Naive thymus-derived CD4-positive, alpha-beta T cell (primary cell): ENCODE measurements around the gene TLE2. TPM values are rescaled to one million over a fixed set of nuclear protein-coding genes. Genes with fewer than 3 reads are reported as not detected.

Experiments used
- ATAC-seq: fragments of 150-1000 bp; cut with Tn5 transposase; 2 replicates; pipeline ENCODE4 v1.10.0; 2021; ENCODE audit warnings: mild to moderate bottlenecking, moderate library complexity
- CTCF ChIA-PET: fragments of 350-600 bp; sonication (Branson Sonifier 250); formaldehyde crosslinking; loops from one replicate; lab custom pipeline; 2021; ENCODE audit warnings: antibody characterized with exemption; lab: Charles Lee
- POLR2A ChIA-PET: fragments of 350-600 bp; sonication (Branson Sonifier 250); formaldehyde crosslinking; loops from one replicate; lab custom pipeline; 2021; ENCODE audit warnings: antibody characterized with exemption, inconsistent platforms; lab: Charles Lee
- DNase-seq, 9 donors: peaks; one replicate each; pipeline versions ENCODE4 v3.0.0 to v3.0.0-alpha.2; 2020 to 2022; ENCODE audit warnings: mixed read lengths in 1 of 9
- H3K27ac ChIP-seq: one replicate; pipeline ENCODE4 v1.7.0; 2013; ENCODE audit warnings: mild to moderate bottlenecking, low read depth, low read length, moderate library complexity
- H3K27me3 ChIP-seq, 2 donors: one replicate each; pipeline ENCODE4 v1.7.0; 2013; ENCODE audit warnings: low read length in 2 of 2, mild to moderate bottlenecking in 2 of 2, moderate library complexity in 2 of 2; ENCODE audit not compliant: control insufficient read depth in 2 of 2, insufficient read depth in 2 of 2
- H3K36me3 ChIP-seq, 3 experiments: 1 replicate in 2 of 3; 2 replicates in 1 of 3; pipeline ENCODE4 v1.7.0; 2013; ENCODE audit warnings: low read length in 3 of 3, mild to moderate bottlenecking in 3 of 3, moderate library complexity in 1 of 3; ENCODE audit not compliant: insufficient read depth in 3 of 3, control insufficient read depth in 2 of 3
- H3K4me1 ChIP-seq, 2 donors: one replicate each; pipeline ENCODE4 v1.7.0; 2013; ENCODE audit warnings: low read length in 2 of 2, mild to moderate bottlenecking in 2 of 2, moderate library complexity in 1 of 2; ENCODE audit not compliant: control insufficient read depth in 2 of 2, insufficient read depth in 2 of 2
- H3K4me3 ChIP-seq: 2 replicates; pipeline ENCODE4 v1.7.0; 2013; ENCODE audit warnings: mild to moderate bottlenecking, low read length
- H3K9me3 ChIP-seq, 3 experiments: 1 replicate in 2 of 3; 2 replicates in 1 of 3; pipeline ENCODE4 v1.7.0; 2013; ENCODE audit warnings: low read length in 3 of 3; ENCODE audit not compliant: control insufficient read depth in 2 of 3
- H3K27ac Mint-ChIP-seq, 9 donors: one replicate each; pipeline ENCODE4 v1.8.0; 2020 to 2022; ENCODE audit warnings: mixed read lengths in 9 of 9, mild to moderate bottlenecking in 8 of 9, moderate library complexity in 5 of 9, inconsistent platforms in 2 of 9
- H3K27me3 Mint-ChIP-seq, 5 donors: one replicate each; pipeline ENCODE4 v1.8.0; 2021 to 2022; ENCODE audit warnings: mixed read lengths in 5 of 5, mild to moderate bottlenecking in 1 of 5
- H3K36me3 Mint-ChIP-seq, 5 donors: one replicate each; pipeline ENCODE4 v1.8.0; 2020 to 2022; ENCODE audit warnings: mixed read lengths in 5 of 5, mild to moderate bottlenecking in 3 of 5, inconsistent platforms in 1 of 5
- H3K4me1 Mint-ChIP-seq, 7 donors: one replicate each; pipeline ENCODE4 v1.8.0; 2020 to 2022; ENCODE audit warnings: mixed read lengths in 7 of 7, mild to moderate bottlenecking in 3 of 7, inconsistent platforms in 1 of 7
- H3K4me3 Mint-ChIP-seq, 10 donors: one replicate each; pipeline ENCODE4 v1.8.0; 2020 to 2022; ENCODE audit warnings: mild to moderate bottlenecking in 10 of 10, mixed read lengths in 10 of 10, moderate library complexity in 6 of 10, inconsistent platforms in 2 of 10
- H3K9me3 Mint-ChIP-seq, 11 donors: one replicate each; pipeline ENCODE4 v1.8.0; 2020 to 2022; ENCODE audit warnings: mixed read lengths in 11 of 11, mild to moderate bottlenecking in 4 of 11, inconsistent platforms in 1 of 11, moderate library complexity in 1 of 11
- intact Hi-C, 2 donors: fragments of 100-400 bp; cut with micrococcal nuclease; formaldehyde crosslinking; loops; one replicate each; pipeline ENCODE4 v1.15.1; 2023
- polyA plus RNA-seq, 2 donors: library from polyadenylated mRNA; unstranded; fragments of 300-500 nt; fragmentation: Illumina TruSeq; gene quantifications; one replicate each; pipeline ENCODE4 v1.2.3, GENCODE V29; 2021
- total RNA-seq, 6 experiments: library from RNA in 5 of 6; stranded (reverse) in 5 of 6; gene quantifications; 1 replicate in 5 of 6; 2 replicates in 1 of 6; pipeline ENCODE4 v1.2.3 and lab custom pipeline; 2021 to 2026

The TLE2 gene
- total and polyA plus RNA-seq, 7 experiments from 2014 or later = 1.1 to 33.6 (median 14.3) TPM

- no peak for ATAC-seq
- CTCF ChIA-PET = no interaction called here
- POLR2A ChIA-PET = no interaction called here
Observed at GRCh38 chr19:3010871-3011270, 18.2 kb downstream of the TLE2 start.

GRCh38 chr19:3008994-3009393 lies 20.1 kb downstream of the TLE2 start:
- no peak overlapping the region for H3K4me3 ChIP-seq
- H3K27ac ChIP-seq = no peak overlapping the region
- DNase-seq = no peak
- no peak for ATAC-seq
- Mint-ChIP-seq H3K4me1 (peaks cover 0 to 2% (median 0%) of the 10 kb centered on the region in 7 donors), H3K27ac (no peak overlapping the region), H3K36me3 (peaks cover 0 to 26% (median 0%) of the 10 kb centered on the region in 5 donors), H3K9me3 (peaks cover 0 to 2% (median 0%) of the 10 kb centered on the region in 11 donors), H3K27me3 (no peaks in the 10 kb centered on the region), H3K4me3 (no peak overlapping the region)
- no peaks in the 10 kb centered on the region for H3K4me1 ChIP-seq
- no peaks in the 10 kb centered on the region for H3K9me3 ChIP-seq
- ChIA-PET POLR2A (no interaction called here), CTCF (no interaction called here)
- peaks cover 0 to 59% (median 8%) of the 10 kb centered on the region in 3 experiments for H3K36me3 ChIP-seq
- no peaks in the 10 kb centered on the region for H3K27me3 ChIP-seq
- intact Hi-C loops = no loop called here

More at GRCh38 chr19:3010871-3011270, 18.2 kb downstream of the TLE2 start:
- Mint-ChIP-seq H3K9me3 (no peaks in the 10 kb centered on the region), H3K36me3 (peaks cover 0 to 30% (median 0%) of the 10 kb centered on the region in 5 donors), H3K27me3 (no peaks in the 10 kb centered on the region), H3K4me1 (peaks cover 0 to 2% (median 0%) of the 10 kb centered on the region in 7 donors), H3K4me3 (no peak overlapping the region), H3K27ac (no peak overlapping the region)
- H3K27me3 ChIP-seq = no peaks in the 10 kb centered on the region
- no peaks in the 10 kb centered on the region for H3K9me3 ChIP-seq
- intact Hi-C loops = no loop called here
- H3K36me3 ChIP-seq = peaks cover 0 to 57% (median 5%) of the 10 kb centered on the region in 3 experiments
- no peak for DNase-seq
- H3K4me1 ChIP-seq = no peaks in the 10 kb centered on the region
- H3K27ac ChIP-seq = no peak overlapping the region
- no peak overlapping the region for H3K4me3 ChIP-seq

GRCh38 chr19:3007975-3008374 lies 21.1 kb downstream of the TLE2 start:
- DNase-seq (no peak), ATAC-seq (no peak)
- H3K27me3 Mint-ChIP-seq = no peaks in the 10 kb centered on the region
- peaks cover 0 to 22% (median 0%) of the 10 kb centered on the region in 5 donors for H3K36me3 Mint-ChIP-seq
- H3K36me3 ChIP-seq = peaks cover 0 to 52% (median 8%) of the 10 kb centered on the region in 3 experiments
- H3K27ac ChIP-seq = no peak overlapping the region
- no peaks in the 10 kb centered on the region for H3K4me1 ChIP-seq
- ChIA-PET CTCF (interaction anchor here (0.6 kb wide), 1 partner anchor 10 kb away, joined by 3 read pairs; no protein-coding TSS in a partner anchor), POLR2A (no interaction called here)
- no peaks in the 10 kb centered on the region for H3K27me3 ChIP-seq
- intact Hi-C loops = no loop called here
- H3K4me1 Mint-ChIP-seq = peaks cover 0 to 2% (median 0%) of the 10 kb centered on the region in 7 donors
- H3K9me3 ChIP-seq = no peaks in the 10 kb centered on the region
- no peak overlapping the region for H3K27ac Mint-ChIP-seq
- no peak overlapping the region for H3K4me3 Mint-ChIP-seq
- H3K4me3 ChIP-seq = no peak overlapping the region
- peaks cover 0 to 2% (median 0%) of the 10 kb centered on the region in 11 donors for H3K9me3 Mint-ChIP-seq

DNA sequence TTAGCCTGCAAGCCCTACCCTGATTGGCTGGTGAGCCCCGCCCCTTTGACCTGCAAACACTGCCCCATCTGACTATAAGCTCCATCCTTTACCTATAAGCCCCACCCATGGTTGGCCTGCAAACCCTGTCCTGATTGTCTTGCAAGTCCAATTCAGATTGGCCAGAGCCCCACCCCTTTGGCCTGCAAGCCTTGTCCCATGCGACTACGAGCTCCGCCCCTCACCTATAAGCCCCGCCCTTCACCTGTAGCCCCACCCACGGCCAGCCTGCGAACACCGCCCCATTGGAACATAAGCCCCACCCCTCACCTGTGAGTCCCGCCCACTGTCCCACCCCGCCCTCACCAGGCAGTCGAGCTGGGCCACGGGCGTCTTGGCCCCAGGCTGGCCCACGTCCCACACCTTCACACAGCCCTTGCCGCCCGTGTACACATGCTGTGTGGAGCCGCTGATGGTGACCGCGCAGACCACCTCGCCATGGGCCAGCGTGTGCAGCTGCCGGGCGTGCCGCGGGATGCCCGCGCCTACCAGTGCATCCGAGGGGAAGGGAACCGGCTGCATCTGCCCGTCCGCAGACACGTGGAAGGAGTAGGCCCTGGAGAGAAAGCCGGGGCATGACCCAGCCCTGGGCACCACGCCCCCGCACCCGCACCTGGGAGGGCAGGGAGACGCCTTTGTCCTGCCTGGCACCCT lies 22.9 kb downstream of the TLE2 start:
- peak in 3 of 9 donors; percentile 11 to 12 (median 11) for DNase-seq
- H3K4me3 Mint-ChIP-seq = no peak overlapping the region
- no peak overlapping the region for H3K27ac ChIP-seq
- no peak overlapping the region for H3K27ac Mint-ChIP-seq
- ATAC-seq = peak; percentile 51
- peaks cover 0 to 47% (median 8%) of the 10 kb centered on the region in 3 experiments for H3K36me3 ChIP-seq
- no peaks in the 10 kb centered on the region for H3K4me1 ChIP-seq
- CTCF ChIA-PET = no interaction called here
- peaks cover 0 to 2% (median 0%) of the 10 kb centered on the region in 7 donors for H3K4me1 Mint-ChIP-seq
- H3K9me3 Mint-ChIP-seq = peaks cover 0 to 2% (median 0%) of the 10 kb centered on the region in 11 donors
- POLR2A ChIA-PET = no interaction called here
- peaks cover 0 to 26% (median 4%) of the 10 kb centered on the region in 5 donors for H3K36me3 Mint-ChIP-seq
- no peaks in the 10 kb centered on the region for H3K9me3 ChIP-seq
- no peaks in the 10 kb centered on the region for H3K27me3 ChIP-seq
- intact Hi-C loops = no loop called here
- H3K27me3 Mint-ChIP-seq = no peaks in the 10 kb centered on the region
- no peak overlapping the region for H3K4me3 ChIP-seq

- H3K27ac Mint-ChIP-seq = no peak overlapping the region
- no peak overlapping the region for H3K27ac ChIP-seq
- H3K4me3 ChIP-seq = no peak overlapping the region
- H3K27me3 Mint-ChIP-seq = no peaks in the 10 kb centered on the region
- no peaks in the 10 kb centered on the region for H3K4me1 ChIP-seq
- CTCF ChIA-PET = interaction anchor here (1.0 kb wide), 1 partner anchor 423 kb away, joined by 4 read pairs; no protein-coding TSS in a partner anchor
- peaks cover 0 to 23% (median 4%) of the 10 kb centered on the region in 5 donors for H3K36me3 Mint-ChIP-seq
- H3K9me3 ChIP-seq = no peaks in the 10 kb centered on the region
- intact Hi-C loops = no loop called here
- H3K27me3 ChIP-seq = no peaks in the 10 kb centered on the region
- ATAC-seq = no peak
- POLR2A ChIA-PET = interaction anchor here (1.1 kb wide), 3 partner anchors 8 to 49 kb away, joined by 3 read pairs; partner anchors contain the start of gene TLE6
- no peak overlapping the region for H3K4me3 Mint-ChIP-seq
- H3K9me3 Mint-ChIP-seq = peaks cover 0 to 2% (median 0%) of the 10 kb centered on the region in 11 donors
- no peaks in the 10 kb centered on the region for H3K4me1 Mint-ChIP-seq
- no peak for DNase-seq
- peaks cover 0 to 40% (median 3%) of the 10 kb centered on the region in 3 experiments for H3K36me3 ChIP-seq
Observed at GRCh38 chr19:3005345-3005744, 23.7 kb downstream of the TLE2 start.

- Histone ChIP-seq H3K4me1 (no peaks in the 10 kb centered on the region), H3K27ac (no peak overlapping the region), H3K9me3 (no peaks in the 10 kb centered on the region), H3K4me3 (no peak overlapping the region), H3K36me3 (peaks cover 0 to 37% (median 3%) of the 10 kb centered on the region in 3 experiments), H3K27me3 (no peaks in the 10 kb centered on the region)
- Mint-ChIP-seq H3K27me3 (no peaks in the 10 kb centered on the region), H3K4me3 (no peak overlapping the region), H3K36me3 (peaks cover 0 to 19% (median 4%) of the 10 kb centered on the region in 5 donors), H3K27ac (no peak overlapping the region), H3K9me3 (peaks cover 0 to 2% (median 0%) of the 10 kb centered on the region in 11 donors), H3K4me1 (no peaks in the 10 kb centered on the region)
- intact Hi-C loops = no loop called here
- CTCF ChIA-PET = interaction anchor here (0.6 to 1.0 kb wide), 3 partner anchors 47 to 424 kb away, joined by 3 to 7 read pairs (median 4); no protein-coding TSS in a partner anchor
- POLR2A ChIA-PET = interaction anchor here (0.7 to 1.1 kb wide), 4 partner anchors 9 to 50 kb away, joined by 3 read pairs; partner anchors contain the start of gene TLE6
- ATAC-seq (no peak), DNase-seq (no peak)
Observed at GRCh38 chr19:3004522-3004921, 24.6 kb downstream of the TLE2 start.
